HEK293 (cell line): ENCODE results near the gene AXIN1.
"Not testable (repeated sequence)": the region's sequence is repeated elsewhere in the genome, so short reads cannot be mapped to it uniquely, and the experiment has no call there.

Source experiments
- CTCF ChIA-PET: fragments of 350-600 bp; formaldehyde crosslinking; extraction: SDS; loops from one replicate; lab custom pipeline; 2021; ENCODE audit warnings: antibody characterized with exemption; lab: Yijun Ruan, JAX
- POLR2A ChIA-PET: fragments of 300-600 bp; formaldehyde crosslinking; extraction: SDS; loops from one replicate; lab custom pipeline; 2020; ENCODE audit warnings: antibody characterized with exemption, inconsistent platforms; lab: Yijun Ruan, JAX
- H3K27ac ChIP-seq: fragments of 200-500 bp; sonication (Bioruptor generic); 2 replicates; pipeline ENCODE4 v1.5.1; 2014; ENCODE audit warnings: low read depth, low read length, control low read depth, inconsistent platforms; ENCODE audit errors: extremely low read depth
- H3K36me3 ChIP-seq, 2 experiments: fragments of 200-500 bp in 1 of 2; sonication (Bioruptor generic) in 1 of 2; 1 replicate in 1 of 2; 2 replicates in 1 of 2; pipeline ENCODE4 v1.5.1; 2014 to 2017; ENCODE audit warnings: inconsistent platforms in 2 of 2, low read length in 2 of 2; ENCODE audit not compliant: control insufficient read depth in 2 of 2, insufficient read depth in 1 of 2
- H3K4me1 ChIP-seq: fragments of 200-500 bp; sonication (Bioruptor generic); 2 replicates; pipeline ENCODE4 v1.5.1; 2014; ENCODE audit warnings: mild to moderate bottlenecking, low read length, inconsistent platforms; ENCODE audit not compliant: control insufficient read depth, insufficient read depth
- H3K4me3 ChIP-seq: 2 replicates; pipeline ENCODE4 v1.5.1; 2011; ENCODE audit warnings: low read depth, mild to moderate bottlenecking, control low read depth, low read length, moderate library complexity
- H3K9me3 ChIP-seq: fragments of 200-500 bp; sonication (Bioruptor generic); 2 replicates; pipeline ENCODE4 v1.5.1; 2014; ENCODE audit warnings: low read depth, low read length, inconsistent platforms; ENCODE audit not compliant: control insufficient read depth, insufficient read depth
- GLIS1 ChIP-seq: fragments of 450-650 bp; formaldehyde crosslinking; IDR thresholded peaks from 2 replicates; pipeline ENCODE4 v1.5.1; 2016; ENCODE audit warnings: missing biosample characterization, missing genetic modification characterization
- KLF1 ChIP-seq: fragments of 450-650 bp; formaldehyde crosslinking; IDR thresholded peaks from 2 replicates; pipeline ENCODE4 v1.5.1; 2016; ENCODE audit warnings: missing biosample characterization, missing genetic modification characterization
- PRDM10 ChIP-seq: fragments of 450-650 bp; formaldehyde crosslinking; IDR thresholded peaks from 2 replicates; pipeline ENCODE4 v1.5.1; 2016; ENCODE audit warnings: missing biosample characterization, missing genetic modification characterization
- SETDB1 ChIP-seq: IDR thresholded peaks from one replicate; pipeline ENCODE4 v1.6.1; 2017; ENCODE audit warnings: mild to moderate bottlenecking, low read length, moderate library complexity, mixed read lengths; ENCODE audit not compliant: insufficient read length
- ZBTB6 ChIP-seq: fragments of 450-650 bp; formaldehyde crosslinking; IDR thresholded peaks from 2 replicates; pipeline ENCODE4 v1.5.1; 2017; ENCODE audit warnings: missing biosample characterization, missing genetic modification characterization
- ZNF10 ChIP-seq: fragments of 450-650 bp; formaldehyde crosslinking; IDR thresholded peaks from 2 replicates; pipeline ENCODE4 v1.5.1; 2017; ENCODE audit warnings: missing biosample characterization, missing genetic modification characterization
- ZNF175 ChIP-seq: fragments of 450-650 bp; formaldehyde crosslinking; IDR thresholded peaks from 2 replicates; pipeline ENCODE4 v1.5.1; 2016; ENCODE audit warnings: missing biosample characterization, missing genetic modification characterization
- ZNF335 ChIP-seq: fragments of 450-650 bp; formaldehyde crosslinking; conservative IDR thresholded peaks from 2 replicates; pipeline ENCODE4 v1.5.1; 2016; ENCODE audit warnings: missing biosample characterization, missing genetic modification characterization
- ZNF416 ChIP-seq: fragments of 450-650 bp; formaldehyde crosslinking; IDR thresholded peaks from 2 replicates; pipeline ENCODE4 v1.5.1; 2016; ENCODE audit warnings: missing biosample characterization, missing genetic modification characterization
- ZNF785 ChIP-seq: fragments of 450-650 bp; formaldehyde crosslinking; IDR thresholded peaks from 2 replicates; pipeline ENCODE4 v1.5.1; 2016; ENCODE audit warnings: missing biosample characterization, missing genetic modification characterization
- ZSCAN4 ChIP-seq: fragments of 450-650 bp; formaldehyde crosslinking; IDR thresholded peaks from 2 replicates; pipeline ENCODE4 v1.5.1; 2017; ENCODE audit warnings: missing biosample characterization, missing genetic modification characterization

The AXIN1 gene

GRCh38 chr16:269061-269796 lies 83.3 kb downstream of the AXIN1 start:
- POLR2A ChIA-PET = interaction anchor here (0.6 kb wide), 1 partner anchor 26 kb away, joined by 6 read pairs; no protein-coding TSS in a partner anchor
- H3K4me1 ChIP-seq = no peaks in the 10 kb centered on the region
- no peak overlapping the region for H3K27ac ChIP-seq
- CTCF ChIA-PET = interaction anchor here (0.6 kb wide), 1 partner anchor 16 kb away, joined by 4 read pairs; no protein-coding TSS in a partner anchor
- TF ChIP-seq PRDM10 (no peak), SETDB1 (no peak), ZNF335 (no peak), ZNF416 (tag by site-specific recombination) (no peak)
- no peaks in the 10 kb centered on the region for H3K9me3 ChIP-seq
- no peak overlapping the region for H3K4me3 ChIP-seq
- peaks cover 0 to 8% of the 10 kb centered on the region in 2 experiments; a peak in 1 of 3 replicates for H3K36me3 ChIP-seq

GRCh38 chr16:268141-269053 lies 84.1 kb downstream of the AXIN1 start:
- ChIA-PET CTCF (interaction anchor here (0.6 kb wide), 1 partner anchor 16 kb away, joined by 4 read pairs; no protein-coding TSS in a partner anchor), POLR2A (interaction anchor here (0.6 kb wide), 1 partner anchor 25 kb away, joined by 6 read pairs; no protein-coding TSS in a partner anchor)
- peaks cover 0 to 17% of the 10 kb centered on the region in 2 experiments; a peak in 1 of 3 replicates for H3K36me3 ChIP-seq
- H3K9me3 ChIP-seq = no peaks in the 10 kb centered on the region
- no peak for TF ChIP-seq ZBTB6
- TF ChIP-seq ZNF785 (tag by site-specific recombination) = no peak
- TF ChIP-seq ZSCAN4 = no peak
- 0 out of 2 replicates have a peak, but pooled peaks have one; percentile 30 for TF ChIP-seq ZNF10 (tag by site-specific recombination)
- peak; percentile 87 for TF ChIP-seq KLF1
- TF ChIP-seq GLIS1 (tag by site-specific recombination) = no peak
- no peak for TF ChIP-seq ZNF175
- H3K4me1 ChIP-seq = no peaks in the 10 kb centered on the region
- no peak overlapping the region for H3K27ac ChIP-seq
- H3K4me3 ChIP-seq = no peak overlapping the region

GRCh38 chr16:267562-267961 lies 85.0 kb downstream of the AXIN1 start:
- CTCF ChIA-PET, H3K4me1 ChIP-seq, H3K4me3 ChIP-seq, H3K27ac ChIP-seq, H3K9me3 ChIP-seq, POLR2A ChIA-PET: not testable (repeated sequence)
- H3K36me3 ChIP-seq = peaks cover 0 to 18% of the 10 kb centered on the region in 2 experiments; a peak in 1 of 3 replicates
